GM21381 (cell line): Measurements from ENCODE around the gene SH3YL1.

Source experiments
- ATAC-seq: cut with Tn5 transposase; IDR thresholded peaks from one replicate; pipeline ENCODE4 v1.9.1; 2021; ENCODE audit warnings: mild to moderate bottlenecking, moderate library complexity; ENCODE audit not compliant: unreplicated experiment

Gene SH3YL1, protein sequence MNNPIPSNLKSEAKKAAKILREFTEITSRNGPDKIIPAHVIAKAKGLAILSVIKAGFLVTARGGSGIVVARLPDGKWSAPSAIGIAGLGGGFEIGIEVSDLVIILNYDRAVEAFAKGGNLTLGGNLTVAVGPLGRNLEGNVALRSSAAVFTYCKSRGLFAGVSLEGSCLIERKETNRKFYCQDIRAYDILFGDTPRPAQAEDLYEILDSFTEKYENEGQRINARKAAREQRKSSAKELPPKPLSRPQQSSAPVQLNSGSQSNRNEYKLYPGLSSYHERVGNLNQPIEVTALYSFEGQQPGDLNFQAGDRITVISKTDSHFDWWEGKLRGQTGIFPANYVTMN

DNA sequence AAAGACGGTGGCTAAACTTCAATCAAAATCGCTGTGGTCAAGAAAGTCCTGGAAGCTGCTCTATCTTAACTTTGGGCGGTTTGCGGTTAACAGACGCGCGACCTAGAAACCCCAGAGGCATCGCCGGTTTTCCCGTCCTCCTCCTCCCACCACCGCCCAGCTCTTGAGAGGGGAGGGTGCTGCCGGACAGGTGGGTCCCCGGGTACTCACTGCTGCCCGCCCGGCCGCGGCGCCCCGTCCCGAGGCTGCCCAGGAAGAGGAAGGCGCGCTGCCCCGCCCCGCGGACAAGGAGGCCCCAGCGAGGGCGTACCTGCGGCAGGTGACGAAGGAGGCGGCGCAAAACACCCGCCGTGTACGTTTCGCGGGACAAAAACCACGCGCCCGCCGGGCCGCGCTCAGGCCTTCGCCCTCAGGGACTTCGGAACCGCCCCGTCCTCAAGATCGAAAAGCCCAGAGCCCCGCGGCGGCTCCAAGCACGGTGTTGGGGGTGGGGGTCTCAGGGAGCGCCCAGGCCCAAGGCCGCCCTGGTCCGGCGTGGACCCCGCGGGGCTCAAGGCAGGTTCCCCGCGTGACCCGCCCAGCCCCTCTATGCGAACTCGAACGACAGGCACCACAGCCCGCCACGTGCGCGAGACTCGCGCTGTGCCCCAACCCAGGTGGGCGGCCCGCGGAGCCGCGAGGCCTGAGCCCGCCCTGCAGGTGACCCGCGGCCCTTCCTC is at the start of gene SH3YL1:
Gene SH3YL1, minus strand, starts transcription at position 259 of the 719 bp plus-strand sequence. Its CDS starts 48 bp downstream, at position 211.
- ATAC-seq: peak; percentile 29

DNA sequence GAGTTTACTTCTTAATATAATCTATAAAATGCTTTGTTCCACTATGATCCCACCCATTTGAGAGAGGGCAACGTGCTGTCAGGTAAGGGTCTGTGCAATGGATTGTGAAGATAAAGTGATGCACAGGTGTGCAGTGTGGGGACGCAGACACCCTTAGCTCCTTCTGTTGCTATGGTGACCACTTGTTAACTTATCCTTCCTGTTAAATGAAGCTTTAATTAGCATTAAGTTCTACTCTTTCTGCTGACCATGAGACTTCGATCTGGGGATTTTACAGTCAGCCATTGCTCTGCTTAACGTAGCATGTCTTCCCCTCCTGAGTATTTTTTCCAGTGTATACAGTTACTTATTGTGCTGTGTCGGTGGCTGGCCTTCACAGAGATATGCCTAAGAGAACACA is 47.2 kb upstream of the SH3YL1 start:
- ATAC-seq: no peak

DNA sequence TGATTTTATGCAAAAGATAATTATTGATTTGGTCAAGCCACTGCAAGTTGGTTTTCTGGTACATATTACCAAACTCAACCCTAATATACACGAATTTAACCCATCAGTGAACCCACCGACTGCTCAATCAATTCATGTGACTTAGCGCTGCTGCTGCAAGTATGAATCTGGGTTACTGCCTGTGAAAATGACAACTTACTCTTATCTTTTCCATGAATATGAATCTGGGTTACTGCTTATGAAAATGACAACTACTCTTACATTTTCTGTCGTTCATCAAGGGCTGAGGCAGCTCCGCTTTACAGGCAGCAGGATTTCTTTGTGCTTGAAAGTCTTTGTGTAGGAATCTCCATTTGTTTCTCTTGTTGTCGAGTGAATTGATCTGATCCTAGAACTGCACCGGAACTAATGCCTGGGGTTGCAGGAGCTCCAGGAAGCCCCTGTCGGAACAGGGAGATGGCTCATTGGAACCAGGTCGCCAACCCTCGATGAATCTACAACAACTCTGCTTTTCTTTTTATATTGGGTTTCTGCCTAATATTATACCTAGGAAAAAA is 46.2 kb upstream of the SH3YL1 start:
- ATAC-seq: no peak

DNA sequence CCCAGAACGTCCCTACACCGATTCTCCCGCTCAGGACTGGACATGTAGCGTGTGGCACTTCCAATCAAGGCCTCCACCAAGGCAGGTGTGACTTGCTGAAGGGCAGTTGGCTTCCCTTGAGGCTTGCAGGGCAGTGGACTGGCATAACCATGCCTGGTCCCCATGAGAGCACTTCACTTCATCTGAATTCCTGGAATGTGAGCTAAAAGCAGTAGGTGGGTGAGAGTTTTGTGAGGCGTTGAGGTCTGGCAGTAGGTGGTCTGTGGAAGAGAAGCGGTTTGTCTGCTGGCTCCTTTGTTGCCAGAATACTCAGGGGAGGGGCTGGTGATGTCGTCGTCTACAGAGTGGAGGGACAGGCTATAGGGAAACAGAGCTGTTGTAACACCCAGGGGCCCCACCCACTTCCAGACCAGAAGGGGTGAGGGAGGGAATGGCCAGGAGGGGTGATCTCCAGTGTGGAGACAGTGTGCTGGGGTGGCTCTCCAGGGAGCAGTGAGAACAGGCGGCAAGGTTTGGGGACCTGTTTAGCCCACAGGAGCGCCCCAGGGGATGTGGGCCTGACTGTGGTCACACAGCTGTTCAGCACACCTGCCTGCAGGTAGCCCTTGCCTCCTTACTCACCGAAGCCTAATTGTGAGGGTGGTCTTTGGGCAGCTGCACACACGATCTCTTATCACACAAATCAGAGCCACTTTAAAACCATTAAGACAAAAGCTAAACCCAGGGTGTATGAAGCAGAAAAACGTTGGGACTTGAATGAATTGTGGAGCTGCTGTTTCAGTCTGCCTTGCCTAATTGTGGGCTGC is 45.5 kb upstream of the SH3YL1 start:
- no peak for ATAC-seq

DNA sequence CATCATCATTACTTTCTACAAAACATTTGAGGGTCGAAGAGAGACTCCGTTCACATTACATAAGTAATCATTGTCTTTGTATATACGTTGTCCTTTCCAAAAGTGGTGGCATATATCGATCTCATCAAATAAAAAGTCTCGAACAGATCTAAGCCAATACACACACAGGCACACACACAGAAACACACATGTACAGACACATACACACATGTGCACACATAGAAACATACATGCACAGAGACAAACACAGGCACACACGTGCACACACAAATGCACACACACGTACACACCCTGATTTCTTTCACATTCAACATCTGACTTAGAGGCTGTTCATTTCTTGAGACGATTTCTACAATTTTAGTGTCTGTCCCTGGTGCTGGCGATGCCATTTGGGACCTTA is 41.5 kb upstream of the SH3YL1 start:
- ATAC-seq: no peak

DNA sequence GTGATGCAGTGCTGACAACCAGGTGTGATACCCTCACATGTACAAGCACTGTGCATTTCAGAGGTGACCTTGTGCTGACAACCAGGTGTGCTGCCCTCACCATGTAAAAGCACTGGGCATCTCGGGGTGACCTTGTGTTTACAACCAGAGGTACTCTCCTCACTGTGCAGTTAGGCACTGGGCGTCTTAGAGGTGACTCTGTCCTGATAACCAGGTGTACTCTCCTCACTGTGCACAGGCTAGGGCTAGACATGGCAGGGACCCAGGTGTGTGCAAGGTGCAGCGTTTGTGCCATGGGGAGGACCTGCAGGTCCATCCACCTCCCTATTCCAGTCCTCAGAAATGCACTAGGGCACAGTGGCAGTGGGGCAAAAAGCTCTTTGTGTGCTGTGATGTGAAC is 32.5 kb upstream of the SH3YL1 start:
- no peak for ATAC-seq

DNA sequence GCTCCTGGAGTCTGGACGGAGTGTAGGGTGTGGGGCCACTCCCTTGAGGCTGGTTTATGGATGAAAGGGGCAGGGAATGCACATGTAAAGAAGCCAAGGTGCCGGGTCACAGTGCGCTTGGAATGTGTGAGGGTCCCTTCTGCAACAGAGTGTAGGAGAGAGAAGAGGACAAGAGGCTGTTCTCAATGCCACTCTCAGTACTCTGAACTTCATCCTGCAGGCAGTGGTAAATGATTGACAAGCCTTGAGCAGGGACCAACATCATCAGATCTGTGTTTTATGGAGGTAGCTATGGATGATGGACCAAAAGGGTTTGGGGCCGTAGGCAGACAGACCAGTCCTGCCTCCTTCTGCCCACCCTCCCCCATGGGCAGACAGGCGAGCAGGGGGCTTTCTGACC is 31.3 kb upstream of the SH3YL1 start:
- ATAC-seq: no peak

DNA sequence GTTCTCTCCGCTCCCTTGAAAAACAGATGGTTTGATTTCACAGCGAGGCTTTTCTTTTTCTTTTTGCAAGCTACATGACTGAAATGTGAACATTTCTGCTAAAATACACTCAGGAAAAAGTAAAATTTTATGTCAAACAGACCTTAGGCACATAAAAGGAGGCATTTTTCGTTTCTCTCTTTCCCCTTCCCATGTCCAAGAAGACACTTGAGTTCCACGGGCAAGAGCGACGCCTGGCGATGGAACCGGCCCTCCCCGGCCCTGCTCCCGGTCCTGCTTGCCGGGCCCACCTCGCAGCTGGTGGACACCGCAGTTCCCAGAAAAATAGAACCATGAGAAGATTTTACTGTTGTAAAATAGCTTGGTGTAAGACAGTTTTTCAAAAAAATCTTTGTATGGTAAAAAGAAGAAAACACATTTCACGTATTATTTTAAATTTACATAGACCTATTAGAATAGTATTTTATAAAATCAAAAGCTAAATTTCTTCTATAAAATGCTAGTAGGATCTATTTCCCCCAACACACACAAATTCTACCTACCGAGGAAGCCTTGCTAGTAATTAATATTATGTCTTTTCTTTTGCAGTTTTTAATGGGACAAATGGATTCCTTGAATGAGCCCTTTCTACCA is 26.4 kb upstream of the SH3YL1 start:
- no peak for ATAC-seq

DNA sequence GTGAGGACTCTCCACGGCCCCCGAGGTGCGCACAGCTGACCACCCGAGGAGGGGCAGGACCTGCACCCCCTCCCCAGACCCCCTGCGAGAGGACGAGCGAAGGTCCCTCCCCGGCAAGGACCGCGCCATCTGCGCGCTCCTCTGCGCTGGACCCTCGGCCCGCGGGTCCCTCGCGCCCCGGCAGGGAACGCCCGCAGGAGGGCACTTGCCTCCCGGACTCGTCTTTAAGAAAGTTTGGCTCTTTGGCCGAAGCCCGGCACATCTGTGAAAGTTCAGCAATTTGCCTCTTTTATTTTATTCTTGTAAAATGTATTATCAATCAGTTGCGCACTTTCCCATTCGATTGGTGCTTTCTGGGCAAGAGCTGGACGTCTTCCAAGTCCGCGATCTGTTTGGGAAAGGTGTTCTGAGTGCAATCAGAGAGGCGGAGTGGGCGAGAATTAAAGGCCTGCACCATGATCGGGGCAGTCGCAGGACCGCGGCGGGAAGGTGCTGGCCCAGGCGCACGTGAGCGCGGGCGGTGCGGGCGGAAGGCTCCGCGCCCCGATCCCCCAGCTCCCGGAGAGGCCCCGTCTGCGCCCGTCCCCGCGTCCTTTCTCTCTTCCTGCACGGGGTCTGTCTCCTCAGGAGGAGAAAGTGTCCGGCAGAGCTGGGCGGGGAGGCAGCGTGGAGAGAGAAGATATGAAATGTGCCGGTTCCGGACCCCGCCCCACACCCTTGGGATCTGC is 25.7 kb upstream of the SH3YL1 start:
- ATAC-seq: no peak

DNA sequence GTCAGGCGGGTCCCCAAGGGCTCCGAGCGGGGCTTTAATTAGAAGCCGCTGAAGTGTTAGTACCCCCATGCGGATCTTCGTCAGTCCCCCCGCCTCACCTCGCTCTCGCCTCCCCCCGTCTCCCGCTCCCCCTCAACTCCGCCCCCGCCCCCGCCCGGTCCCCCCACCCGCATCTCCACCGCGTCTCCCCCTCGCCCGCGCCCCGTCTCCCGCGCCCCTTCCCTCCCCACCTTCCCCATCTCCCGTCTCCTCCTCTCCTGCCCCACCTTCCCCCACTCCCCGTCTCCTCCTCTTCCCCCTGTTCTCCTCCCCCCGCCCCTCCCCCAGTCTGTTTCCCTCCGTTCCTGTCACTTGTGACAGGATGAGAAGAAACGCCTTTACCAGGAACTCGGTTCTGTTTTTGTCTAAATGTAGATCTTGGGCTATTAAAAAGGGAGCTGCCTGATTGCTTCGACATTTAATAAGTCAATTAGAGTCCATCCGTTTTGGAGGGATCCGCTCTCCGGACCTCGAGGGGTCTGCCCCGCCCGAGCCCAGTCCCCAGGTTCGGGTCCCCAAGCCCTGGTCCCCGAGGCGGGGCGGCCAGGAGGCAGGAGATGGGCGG is 25.0 kb upstream of the SH3YL1 start:
- ATAC-seq: no peak

DNA sequence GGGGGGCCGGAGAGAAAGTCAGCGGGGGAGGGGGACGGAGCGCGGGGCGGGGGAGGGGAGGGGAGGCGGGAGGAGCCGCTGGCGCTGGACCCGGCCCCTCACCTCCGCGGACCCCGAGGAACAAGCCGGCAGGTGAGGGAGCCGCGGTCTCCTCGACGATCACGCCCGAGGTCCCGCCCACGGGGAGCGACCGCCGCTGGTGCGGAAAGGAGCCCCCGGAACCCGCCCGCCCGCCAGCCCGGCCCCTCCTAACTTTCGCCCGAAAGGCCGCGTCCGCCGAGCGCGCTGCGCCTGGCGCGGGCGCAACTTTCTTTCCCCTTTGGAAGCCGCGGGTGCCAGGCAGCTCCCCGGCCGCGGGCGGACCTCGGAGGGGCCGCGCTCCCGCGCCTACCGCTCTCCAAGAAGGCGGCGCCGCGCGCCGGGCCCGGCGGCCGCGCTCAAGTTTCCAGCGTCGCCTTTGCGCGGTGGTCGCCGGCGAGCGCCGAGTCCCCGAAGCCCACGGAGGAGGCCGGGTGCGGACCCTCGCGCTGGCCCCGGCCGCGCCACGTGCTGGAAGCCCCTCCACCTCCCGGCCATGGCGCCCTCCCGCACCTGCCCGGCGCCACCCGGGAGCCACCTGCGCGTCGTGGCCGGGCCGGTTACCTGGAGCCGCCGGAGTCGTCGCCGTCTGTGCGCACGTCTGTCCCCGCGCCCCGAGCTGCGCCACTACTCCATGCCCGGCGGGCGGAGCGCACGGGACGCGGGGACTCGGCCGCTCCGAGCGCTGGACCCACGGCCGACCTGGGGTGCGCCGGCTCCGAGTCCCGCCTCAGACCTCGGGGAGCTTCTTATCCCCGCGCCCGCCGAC is 24.3 kb upstream of the SH3YL1 start, which contains the start of gene ALKAL2:
Gene ALKAL2, minus strand, starts transcription at position 181 of the 847 bp plus-strand sequence. CDS start 256 bp downstream, outside the sequence.
- no peak for ATAC-seq

DNA sequence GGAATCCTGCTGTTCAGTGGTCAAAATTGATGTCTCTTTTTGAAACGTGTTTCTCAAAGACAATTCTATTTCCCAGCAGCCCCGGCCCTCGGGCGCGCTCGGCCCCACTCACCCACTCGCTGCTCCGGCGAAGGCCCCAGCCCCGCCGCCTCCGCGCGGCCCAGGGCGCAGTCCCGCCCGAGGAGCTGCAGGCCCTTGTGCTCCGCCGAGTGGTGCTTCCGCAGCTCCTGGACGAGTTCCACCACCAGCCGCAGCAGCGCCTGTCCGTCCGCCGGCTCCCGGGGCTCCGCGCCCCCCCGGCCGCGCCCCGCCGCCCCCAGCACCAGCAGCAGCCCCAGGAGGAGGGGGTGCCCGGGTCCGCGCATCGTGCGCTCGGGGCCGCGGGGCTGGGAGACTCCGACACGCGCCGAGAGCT is 23.6 kb upstream of the SH3YL1 start:
- no peak for ATAC-seq

DNA sequence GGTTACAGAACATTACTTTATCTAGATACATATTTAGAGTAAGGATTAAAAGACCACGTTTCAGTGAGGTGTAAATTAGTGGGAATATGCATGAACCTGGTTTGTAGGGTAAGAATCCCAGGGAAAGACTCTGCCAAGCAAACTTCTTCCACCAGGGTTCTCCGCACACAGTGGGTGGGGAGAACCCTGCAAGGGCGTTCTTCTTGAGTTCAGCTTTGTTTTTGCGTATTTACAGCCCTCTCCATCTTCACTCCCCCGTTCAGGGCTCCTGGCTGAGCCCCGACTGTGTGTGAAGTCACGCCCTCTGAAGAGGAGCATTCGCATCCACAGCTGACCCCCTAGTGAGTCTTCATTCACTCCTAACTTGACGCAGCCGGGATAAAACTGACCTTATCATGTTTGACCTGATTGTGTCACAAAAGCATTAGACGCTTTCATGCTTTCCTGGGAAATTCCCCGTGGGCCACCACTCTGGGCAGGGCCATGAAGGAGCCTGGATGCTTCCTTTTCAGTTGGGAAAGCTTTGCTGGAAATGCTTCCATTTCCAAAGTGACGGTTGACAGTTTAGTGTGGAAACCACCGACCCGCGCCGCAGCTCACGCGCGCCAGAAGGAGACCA is 23.1 kb upstream of the SH3YL1 start:
- no peak for ATAC-seq

DNA sequence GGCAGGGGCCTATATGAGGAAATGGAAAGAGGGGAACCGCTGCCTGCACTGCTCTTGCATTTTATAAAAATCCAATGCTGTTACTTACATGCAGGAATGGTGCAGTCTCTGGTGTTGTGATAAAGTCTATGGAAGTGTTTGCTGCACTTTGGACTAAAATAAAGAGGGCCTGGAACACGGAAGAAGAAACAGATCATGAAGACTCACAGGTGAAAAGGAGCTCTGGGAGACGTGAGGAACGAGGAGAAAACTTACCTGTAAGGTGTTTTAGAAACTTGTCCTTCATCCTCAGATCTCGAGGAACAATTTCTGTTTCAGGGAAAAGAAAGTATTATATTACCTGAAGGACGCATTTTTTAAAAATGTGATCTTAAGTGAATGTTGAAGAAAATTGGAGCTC is 22.2 kb upstream of the SH3YL1 start:
- no peak for ATAC-seq

DNA sequence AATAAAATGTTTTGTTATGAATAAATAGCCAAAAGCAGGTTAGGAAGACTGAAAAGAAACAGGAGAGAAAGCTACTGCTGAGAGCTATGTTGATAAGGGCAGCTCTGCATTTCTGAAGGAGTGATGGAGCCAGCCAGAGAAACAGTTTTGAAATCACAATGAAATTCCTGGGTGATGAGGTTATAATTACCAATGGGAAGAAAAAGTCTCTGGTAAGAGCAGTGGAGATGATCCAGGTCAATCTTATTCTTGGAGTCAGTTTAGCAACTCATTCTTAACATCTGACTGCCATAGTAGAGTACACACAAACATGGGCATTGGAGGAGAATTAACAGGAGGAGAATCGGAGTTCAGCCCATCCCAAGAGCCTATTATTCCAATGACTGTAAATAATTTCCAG is 21.7 kb upstream of the SH3YL1 start:
- no peak for ATAC-seq

DNA sequence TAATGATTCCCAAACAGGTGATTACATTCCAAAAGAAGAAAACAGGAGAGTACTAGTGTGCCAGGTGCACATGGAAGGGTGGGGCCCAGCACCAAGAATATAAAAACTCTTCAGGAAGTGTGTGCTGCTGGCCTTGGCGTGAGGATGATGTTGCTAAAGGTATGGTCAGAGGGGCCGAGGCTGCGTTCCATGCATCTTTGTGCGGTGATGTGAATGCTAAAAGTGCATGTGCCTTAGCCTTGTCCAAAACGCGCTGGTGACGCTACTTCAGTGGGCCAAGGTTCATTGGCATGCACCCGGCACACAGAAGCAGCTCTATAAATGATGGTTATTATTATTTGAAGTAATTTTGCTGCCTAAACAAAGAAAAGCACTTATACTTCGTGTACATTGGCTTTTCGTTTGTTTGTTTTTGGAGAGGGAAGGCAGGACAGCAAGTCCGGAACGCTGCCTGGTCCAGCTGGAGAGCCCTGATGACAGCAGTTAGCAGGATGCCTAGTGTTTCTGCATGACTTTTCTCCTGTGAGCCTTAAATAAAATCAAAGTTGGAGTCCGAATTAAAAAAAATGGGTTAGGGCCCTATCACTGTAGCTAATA is 21.2 kb upstream of the SH3YL1 start:
- ATAC-seq: no peak

DNA sequence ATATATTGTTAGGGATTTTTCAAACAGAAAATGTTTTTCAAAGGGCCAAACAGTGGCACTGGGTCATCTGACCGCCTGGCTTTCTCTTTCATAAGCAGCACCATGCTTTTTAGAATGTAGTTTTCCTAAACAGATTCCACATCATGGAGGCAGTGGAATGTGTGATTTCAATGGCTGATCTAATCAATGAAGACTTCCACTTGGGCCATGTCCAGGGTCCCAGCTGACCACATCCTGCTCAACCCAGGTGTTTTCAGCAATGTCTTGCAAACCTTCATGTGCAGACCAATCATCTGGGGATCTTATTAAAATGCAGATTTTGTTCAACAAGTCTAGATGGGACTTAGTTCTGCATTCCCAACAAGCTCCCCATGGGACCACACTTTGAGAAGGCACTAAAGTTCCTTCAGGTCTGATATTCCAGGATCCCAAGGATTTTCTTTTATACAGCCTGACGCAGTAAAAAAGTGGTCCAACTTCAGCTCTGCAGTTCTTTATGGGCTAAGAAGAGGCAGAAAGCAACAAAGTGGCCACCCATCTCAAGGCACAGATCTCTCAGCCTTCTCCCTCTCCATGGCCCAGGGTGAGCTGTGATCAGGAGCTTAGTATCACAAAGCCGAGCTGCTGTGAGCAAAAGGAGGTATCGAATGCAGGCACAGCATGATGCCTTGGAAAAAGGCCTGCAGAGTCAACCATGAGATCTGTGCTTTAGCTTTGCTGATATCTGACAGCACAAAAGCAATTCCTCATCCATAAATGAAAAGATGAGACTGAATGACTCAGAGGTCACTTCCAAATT is 20.4 kb upstream of the SH3YL1 start:
- no peak for ATAC-seq
